Caco-2 (cell line): ENCODE data around the gene NLGN1. TPM values are rescaled to one million over a fixed set of nuclear protein-coding genes. Genes with fewer than 3 reads are reported as not detected.

ENCODE experiments used
- BruUV-seq: library from RNA; stranded (reverse); fragments of 400-500 nt; replicated peaks from 2 replicates; lab custom pipeline; 2021; lab: Mats Ljungman, UMichigan
- CTCF ChIA-PET: fragments of 300-600 bp; sonication (Branson Sonifier 250); formaldehyde crosslinking; loops from one replicate; lab custom pipeline; 2022; ENCODE audit warnings: antibody characterized with exemption; lab: Charles Lee
- POLR2A ChIA-PET: fragments of 300-600 bp; sonication (Branson Sonifier 250); formaldehyde crosslinking; loops from one replicate; lab custom pipeline; 2022; ENCODE audit warnings: antibody characterized with exemption; lab: Charles Lee
- DNase-seq, 2 experiments: peaks; one replicate each; pipeline versions ENCODE4 v3.0.0 to v3.0.0-alpha.2; 2020 to 2022
- H3K27me3 ChIP-seq: replicated peaks from 2 replicates; pipeline ENCODE4 v1.6.0; 2011; ENCODE audit warnings: low read length; ENCODE audit not compliant: control insufficient read depth, insufficient read depth
- H3K36me3 ChIP-seq: 2 replicates; pipeline ENCODE4 v1.5.1; 2011; ENCODE audit warnings: low read length; ENCODE audit not compliant: control insufficient read depth, insufficient read depth
- H3K4me1 ChIP-seq: fragments of 250-450 bp; sonication (Bioruptor Pico); 2 replicates; pipeline ENCODE4 v1.5.1; 2020; ENCODE audit warnings: mild to moderate bottlenecking
- H3K4me3 ChIP-seq: 2 replicates; pipeline ENCODE4 v1.5.1; 2011; ENCODE audit warnings: low read depth, mild to moderate bottlenecking, control low read depth, low read length
- H3K9me3 ChIP-seq: fragments of 250-450 bp; sonication (Bioruptor Pico); 2 replicates; pipeline ENCODE4 v1.5.1; 2020; ENCODE audit warnings: mild to moderate bottlenecking, moderate library complexity
- H3K27ac Mint-ChIP-seq: one replicate; pipeline ENCODE4 v1.8.0; 2022; ENCODE audit warnings: mixed read lengths; ENCODE audit not compliant: unreplicated experiment
- H3K27me3 Mint-ChIP-seq: one replicate; pipeline ENCODE4 v1.8.0; 2022; ENCODE audit warnings: mixed read lengths; ENCODE audit not compliant: insufficient read depth, unreplicated experiment
- H3K36me3 Mint-ChIP-seq: one replicate; pipeline ENCODE4 v1.8.0; 2022; ENCODE audit warnings: mild to moderate bottlenecking, mixed read lengths; ENCODE audit not compliant: insufficient read depth, unreplicated experiment
- H3K4me1 Mint-ChIP-seq: one replicate; pipeline ENCODE4 v1.8.0; 2022; ENCODE audit warnings: low read depth, mixed read lengths; ENCODE audit not compliant: unreplicated experiment
- H3K4me3 Mint-ChIP-seq: one replicate; pipeline ENCODE4 v1.8.0; 2022; ENCODE audit warnings: mild to moderate bottlenecking, moderate library complexity, mixed read lengths; ENCODE audit not compliant: unreplicated experiment
- H3K9me3 Mint-ChIP-seq: one replicate; pipeline ENCODE4 v1.8.0; 2022; ENCODE audit warnings: mixed read lengths; ENCODE audit not compliant: unreplicated experiment
- intact Hi-C: fragments of 100-400 bp; cut with micrococcal nuclease; formaldehyde crosslinking; loops from one replicate; pipeline ENCODE4 v1.10.0; 2022; ENCODE audit not compliant: unreplicated experiment
- total RNA-seq: library from RNA; stranded (reverse); gene quantifications from 2 replicates; pipeline ENCODE4 v1.2.3, GENCODE V29; 2022
- TF ChIP-seq, protein P1 (sequence below), 2 experiments: fragments of 200-600 bp in 1 of 2; IDR thresholded peaks; 1 replicate in 1 of 2; 2 replicates in 1 of 2; pipeline versions ENCODE4 v1.5.1 to v1.8.0; 2011 to 2022; ENCODE audit warnings: antibody characterized with exemption in 1 of 2, control low read depth in 1 of 2, inconsistent platforms in 1 of 2, low read depth in 1 of 2, low read length in 1 of 2, mild to moderate bottlenecking in 1 of 2, moderate library complexity in 1 of 2; ENCODE audit not compliant: insufficient read depth in 1 of 2, severe bottlenecking in 1 of 2, unreplicated experiment in 1 of 2

The NLGN1 gene
- total RNA-seq, 1 experiment from 2014 or later, result not detected

DNA sequence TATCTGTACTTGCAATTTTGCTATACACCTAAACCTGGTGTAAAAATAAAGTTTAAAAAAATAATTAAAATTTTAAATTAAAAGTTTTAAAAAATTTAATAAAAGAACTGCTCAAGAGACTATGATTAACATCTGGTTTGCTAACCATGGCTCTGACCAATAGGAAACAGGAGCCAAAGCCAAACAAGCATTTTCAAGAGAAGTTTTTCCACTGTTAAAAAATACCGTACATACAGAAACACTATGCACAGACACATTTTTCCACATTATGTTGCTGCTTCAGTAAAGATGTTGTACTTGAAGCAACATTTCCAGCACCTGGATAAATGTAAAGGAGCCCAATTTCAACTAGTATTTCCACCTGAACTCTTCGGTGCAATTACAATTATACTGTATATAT lies 917.7 kb downstream of the NLGN1 start:
- DNase-seq, result no peak
- no peaks in the 10 kb centered on the region for H3K9me3 ChIP-seq
- TF ChIP-seq, protein P1, sequence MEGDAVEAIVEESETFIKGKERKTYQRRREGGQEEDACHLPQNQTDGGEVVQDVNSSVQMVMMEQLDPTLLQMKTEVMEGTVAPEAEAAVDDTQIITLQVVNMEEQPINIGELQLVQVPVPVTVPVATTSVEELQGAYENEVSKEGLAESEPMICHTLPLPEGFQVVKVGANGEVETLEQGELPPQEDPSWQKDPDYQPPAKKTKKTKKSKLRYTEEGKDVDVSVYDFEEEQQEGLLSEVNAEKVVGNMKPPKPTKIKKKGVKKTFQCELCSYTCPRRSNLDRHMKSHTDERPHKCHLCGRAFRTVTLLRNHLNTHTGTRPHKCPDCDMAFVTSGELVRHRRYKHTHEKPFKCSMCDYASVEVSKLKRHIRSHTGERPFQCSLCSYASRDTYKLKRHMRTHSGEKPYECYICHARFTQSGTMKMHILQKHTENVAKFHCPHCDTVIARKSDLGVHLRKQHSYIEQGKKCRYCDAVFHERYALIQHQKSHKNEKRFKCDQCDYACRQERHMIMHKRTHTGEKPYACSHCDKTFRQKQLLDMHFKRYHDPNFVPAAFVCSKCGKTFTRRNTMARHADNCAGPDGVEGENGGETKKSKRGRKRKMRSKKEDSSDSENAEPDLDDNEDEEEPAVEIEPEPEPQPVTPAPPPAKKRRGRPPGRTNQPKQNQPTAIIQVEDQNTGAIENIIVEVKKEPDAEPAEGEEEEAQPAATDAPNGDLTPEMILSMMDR (IDR thresholded peaks at IDR 0.05; ENCODE audit: insufficient read depth in 1 of 2, low read depth in 1 of 2, low read length in 1 of 2, severe bottlenecking in 1 of 2, unreplicated experiment in 1 of 2), result no peak
- no peaks in the 10 kb centered on the region for H3K36me3 ChIP-seq
- no peaks in the 10 kb centered on the region for H3K27me3 Mint-ChIP-seq
- intact Hi-C loops, result no loop called here
- H3K9me3 Mint-ChIP-seq, result no peaks in the 10 kb centered on the region
- H3K27ac Mint-ChIP-seq, result no peak overlapping the region
- CTCF ChIA-PET, result no interaction called here
- H3K36me3 Mint-ChIP-seq, result no peaks in the 10 kb centered on the region
- H3K27me3 ChIP-seq, result no peaks in the 10 kb centered on the region
- no TSS peak for BruUV-seq
- no peak overlapping the region for H3K4me3 ChIP-seq
- POLR2A ChIA-PET, result no interaction called here
- no peak overlapping the region for H3K4me3 Mint-ChIP-seq
- H3K4me1 ChIP-seq, result no peaks in the 10 kb centered on the region
- H3K4me1 Mint-ChIP-seq, result no peaks in the 10 kb centered on the region

DNA sequence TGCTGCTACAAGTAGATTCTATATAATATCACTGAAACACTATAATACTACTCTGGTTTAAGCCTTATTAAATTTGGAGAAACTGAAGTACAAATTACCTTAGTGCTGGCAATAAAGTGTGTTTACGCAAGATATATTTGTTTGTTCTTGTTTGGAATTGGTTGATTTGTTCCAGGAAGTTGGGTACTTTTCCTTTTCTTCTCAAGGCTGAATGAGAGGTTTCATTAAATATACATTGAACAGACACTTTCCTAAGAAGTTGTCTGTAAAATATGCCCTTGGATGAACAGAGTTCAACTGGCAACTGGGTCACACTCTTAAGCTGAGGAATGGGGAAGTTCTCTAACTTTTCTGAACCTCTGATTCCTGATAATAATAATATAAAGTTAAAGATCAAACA lies 919.5 kb downstream of the NLGN1 start:
- BruUV-seq, result no TSS peak
- intact Hi-C loops, result no loop called here
- Mint-ChIP-seq H3K4me3 (no peak overlapping the region), H3K9me3 (peaks cover 11% of the 10 kb centered on the region), H3K27ac (no peak overlapping the region), H3K36me3 (no peaks in the 10 kb centered on the region), H3K4me1 (no peaks in the 10 kb centered on the region), H3K27me3 (no peaks in the 10 kb centered on the region)
- ChIA-PET CTCF (no interaction called here), POLR2A (no interaction called here)
- Histone ChIP-seq H3K4me1 (no peaks in the 10 kb centered on the region), H3K36me3 (no peaks in the 10 kb centered on the region), H3K27me3 (no peaks in the 10 kb centered on the region), H3K9me3 (peaks cover 9% of the 10 kb centered on the region; the same call in 1 of the 2 replicates), H3K4me3 (no peak overlapping the region)
- TF ChIP-seq, protein P1 (IDR thresholded peaks at IDR 0.05; ENCODE audit: insufficient read depth in 1 of 2, low read depth in 1 of 2, low read length in 1 of 2, severe bottlenecking in 1 of 2, unreplicated experiment in 1 of 2), result no peak
- no peak for DNase-seq

DNA sequence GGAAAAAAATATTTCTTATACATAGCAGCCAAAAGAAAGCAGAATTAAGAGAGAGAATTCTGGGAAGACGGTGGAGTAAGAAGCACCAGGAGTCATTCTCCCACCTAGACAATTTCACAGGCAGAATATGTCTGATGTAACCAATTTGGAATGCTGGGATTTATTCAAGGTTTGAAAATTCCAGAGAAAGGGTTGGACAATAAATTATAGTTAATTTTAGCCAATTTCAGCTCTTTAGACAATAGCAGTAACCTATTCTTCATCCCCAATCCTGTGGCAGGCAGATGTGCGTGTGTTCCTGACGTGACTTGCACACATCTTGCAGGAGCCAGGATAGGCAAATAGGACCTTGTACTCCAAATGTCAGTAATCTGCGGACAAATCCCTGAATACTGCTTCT lies 920.6 kb downstream of the NLGN1 start:
- POLR2A ChIA-PET, result no interaction called here
- Histone ChIP-seq H3K27me3 (no peaks in the 10 kb centered on the region), H3K9me3 (peaks cover 9% of the 10 kb centered on the region; the same call in 1 of the 2 replicates), H3K4me1 (no peaks in the 10 kb centered on the region), H3K4me3 (no peak overlapping the region), H3K36me3 (no peaks in the 10 kb centered on the region)
- TF ChIP-seq, protein P1 (IDR thresholded peaks at IDR 0.05; ENCODE audit: insufficient read depth in 1 of 2, low read depth in 1 of 2, low read length in 1 of 2, severe bottlenecking in 1 of 2, unreplicated experiment in 1 of 2), result no peak
- Mint-ChIP-seq H3K9me3 (peaks cover 11% of the 10 kb centered on the region), H3K27ac (no peak overlapping the region), H3K27me3 (no peaks in the 10 kb centered on the region), H3K4me3 (no peak overlapping the region), H3K4me1 (no peaks in the 10 kb centered on the region), H3K36me3 (no peaks in the 10 kb centered on the region)
- DNase-seq, result no peak
- no TSS peak for BruUV-seq
- intact Hi-C loops, result no loop called here
- CTCF ChIA-PET, result no interaction called here
